ENCODE data around the gene CEP131. TPM values are rescaled to one million over a fixed set of nuclear protein-coding genes. Genes with fewer than 3 reads are reported as not detected.

CEP131 gene
- total and polyA plus RNA-seq, 7 experiments from 2014 or later: 2.7 to 13.0 (median 9.7) TPM

DNA sequence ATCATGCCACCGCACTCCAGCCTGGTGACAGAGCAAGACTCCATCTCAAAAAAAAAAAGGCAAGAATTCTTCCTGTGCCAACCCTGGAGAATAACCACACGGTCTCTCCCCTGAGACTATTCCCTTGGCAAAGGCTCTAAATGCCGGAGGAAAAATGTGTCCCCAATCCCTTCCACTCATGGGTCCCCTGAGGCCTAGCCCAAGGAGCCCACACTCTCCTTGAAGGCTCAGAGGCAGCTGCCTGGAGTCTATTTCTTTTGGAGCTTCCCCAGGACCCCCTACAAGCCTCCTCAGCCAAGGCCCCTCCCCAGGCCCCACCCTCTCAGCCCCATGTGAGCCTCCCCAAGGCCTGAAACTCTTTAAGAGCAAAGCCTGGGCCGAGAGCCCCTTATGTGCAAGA, 16.6 kb downstream of the CEP131 start:
- Mint-ChIP-seq H3K27me3 (no peaks in the 10 kb centered on the region), H3K27ac (no peak overlapping the region), H3K4me3 (no peak overlapping the region), H3K9me3 (no peaks in the 10 kb centered on the region), H3K4me1 (peaks cover 0 to 1% (median 0%) of the 10 kb centered on the region in 7 donors), H3K36me3 (no peaks in the 10 kb centered on the region)
- ChIA-PET CTCF (no interaction called here), POLR2A (interaction anchor here (1.2 kb wide), 1 partner anchor 20 kb away, joined by 4 read pairs; no protein-coding TSS in a partner anchor)
- Histone ChIP-seq H3K36me3 (ENCODE audit: control insufficient read depth in 2 of 3, insufficient read depth in 3 of 3, low read length in 3 of 3) (peaks cover 0 to 22% (median 0%) of the 10 kb centered on the region in 3 experiments), H3K9me3 (ENCODE audit: control insufficient read depth in 2 of 3, low read length in 3 of 3) (no peaks in the 10 kb centered on the region), H3K27ac (ENCODE audit: low read depth, low read length) (no peak overlapping the region), H3K4me3 (ENCODE audit: low read length) (no peak overlapping the region), H3K27me3 (ENCODE audit: control insufficient read depth in 2 of 2, insufficient read depth in 2 of 2, low read length in 2 of 2) (no peaks in the 10 kb centered on the region), H3K4me1 (ENCODE audit: control insufficient read depth in 2 of 2, insufficient read depth in 2 of 2, low read length in 2 of 2) (no peaks in the 10 kb centered on the region)
- intact Hi-C loops (cut with micrococcal nuclease): no loop called here
- DNase-seq: no peak
- no peak for ATAC-seq

GRCh38 chr17:81204578-81204977, 18.2 kb downstream of the CEP131 start:
- ATAC-seq: no peak
- Mint-ChIP-seq H3K4me1 (no peaks in the 10 kb centered on the region), H3K4me3 (no peak overlapping the region), H3K27ac (peak overlapping the region in 1 of 9 donors; percentile 51), H3K36me3 (peaks cover 0 to 3% (median 0%) of the 10 kb centered on the region in 5 donors), H3K27me3 (no peaks in the 10 kb centered on the region), H3K9me3 (no peaks in the 10 kb centered on the region)
- Histone ChIP-seq H3K9me3 (ENCODE audit: control insufficient read depth in 2 of 3, low read length in 3 of 3) (no peaks in the 10 kb centered on the region), H3K27me3 (ENCODE audit: control insufficient read depth in 2 of 2, insufficient read depth in 2 of 2, low read length in 2 of 2) (no peaks in the 10 kb centered on the region), H3K4me1 (ENCODE audit: control insufficient read depth in 2 of 2, insufficient read depth in 2 of 2, low read length in 2 of 2) (no peaks in the 10 kb centered on the region), H3K36me3 (ENCODE audit: control insufficient read depth in 2 of 3, insufficient read depth in 3 of 3, low read length in 3 of 3) (peaks cover 0 to 23% (median 0%) of the 10 kb centered on the region in 3 experiments), H3K27ac (ENCODE audit: low read depth, low read length) (no peak overlapping the region), H3K4me3 (ENCODE audit: low read length) (no peak overlapping the region)
- DNase-seq: no peak
- intact Hi-C loops (cut with micrococcal nuclease): no loop called here
- ChIA-PET CTCF (no interaction called here), POLR2A (no interaction called here)

DNA sequence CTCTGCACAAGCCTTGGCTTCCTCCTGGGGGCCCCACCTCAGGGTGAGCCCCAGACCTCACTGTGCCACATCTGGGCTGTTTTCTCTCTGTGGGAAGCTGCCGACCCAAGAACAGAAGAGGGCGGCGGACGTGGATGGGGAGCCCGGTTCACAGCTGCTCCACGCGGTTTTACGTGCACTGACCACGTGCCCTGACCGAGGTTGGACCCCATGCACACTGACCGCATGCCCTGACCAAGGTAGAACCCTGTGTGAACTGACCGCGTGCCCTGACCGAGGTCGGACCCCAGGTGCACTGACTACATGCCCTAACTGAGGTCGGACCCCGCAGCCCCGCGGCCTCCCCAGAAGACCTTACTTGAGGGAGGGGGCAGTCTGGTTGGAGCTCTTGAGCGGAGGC, 19.6 kb downstream of the CEP131 start:
- Mint-ChIP-seq H3K36me3 (peaks cover 0 to 3% (median 0%) of the 10 kb centered on the region in 5 donors), H3K27ac (no peak overlapping the region), H3K27me3 (no peaks in the 10 kb centered on the region), H3K4me3 (no peak overlapping the region), H3K4me1 (no peaks in the 10 kb centered on the region), H3K9me3 (no peaks in the 10 kb centered on the region)
- ChIA-PET CTCF (no interaction called here), POLR2A (no interaction called here)
- Histone ChIP-seq H3K36me3 (ENCODE audit: control insufficient read depth in 2 of 3, insufficient read depth in 3 of 3, low read length in 3 of 3) (peaks cover 0 to 36% (median 0%) of the 10 kb centered on the region in 3 experiments), H3K4me1 (ENCODE audit: control insufficient read depth in 2 of 2, insufficient read depth in 2 of 2, low read length in 2 of 2) (no peaks in the 10 kb centered on the region), H3K4me3 (ENCODE audit: low read length) (no peak overlapping the region), H3K27me3 (ENCODE audit: control insufficient read depth in 2 of 2, insufficient read depth in 2 of 2, low read length in 2 of 2) (no peaks in the 10 kb centered on the region), H3K9me3 (ENCODE audit: control insufficient read depth in 2 of 3, low read length in 3 of 3) (no peaks in the 10 kb centered on the region), H3K27ac (ENCODE audit: low read depth, low read length) (no peak overlapping the region)
- no peak for ATAC-seq
- no peak for DNase-seq
- intact Hi-C loops (cut with micrococcal nuclease): no loop called here

GRCh38 chr17:81202318-81202717, 20.4 kb downstream of the CEP131 start:
- POLR2A ChIA-PET: no interaction called here
- peaks cover 0 to 3% (median 0%) of the 10 kb centered on the region in 5 donors for H3K36me3 Mint-ChIP-seq
- intact Hi-C loops (cut with micrococcal nuclease): no loop called here
- DNase-seq (no peak), ATAC-seq (no peak)
- no peaks in the 10 kb centered on the region for H3K27me3 Mint-ChIP-seq
- H3K4me3 ChIP-seq (ENCODE audit: low read length): no peak overlapping the region
- H3K4me1 Mint-ChIP-seq: no peaks in the 10 kb centered on the region
- CTCF ChIA-PET: no interaction called here
- H3K9me3 Mint-ChIP-seq: no peaks in the 10 kb centered on the region
- no peak overlapping the region for H3K27ac Mint-ChIP-seq
- H3K9me3 ChIP-seq (ENCODE audit: control insufficient read depth in 2 of 3, low read length in 3 of 3): no peaks in the 10 kb centered on the region
- no peaks in the 10 kb centered on the region for H3K4me1 ChIP-seq (ENCODE audit: control insufficient read depth in 2 of 2, insufficient read depth in 2 of 2, low read length in 2 of 2)
- H3K36me3 ChIP-seq (ENCODE audit: control insufficient read depth in 2 of 3, insufficient read depth in 3 of 3, low read length in 3 of 3): peaks cover 0 to 44% (median 0%) of the 10 kb centered on the region in 3 experiments
- no peak overlapping the region for H3K27ac ChIP-seq (ENCODE audit: low read depth, low read length)
- H3K4me3 Mint-ChIP-seq: no peak overlapping the region
- H3K27me3 ChIP-seq (ENCODE audit: control insufficient read depth in 2 of 2, insufficient read depth in 2 of 2, low read length in 2 of 2): no peaks in the 10 kb centered on the region

DNA sequence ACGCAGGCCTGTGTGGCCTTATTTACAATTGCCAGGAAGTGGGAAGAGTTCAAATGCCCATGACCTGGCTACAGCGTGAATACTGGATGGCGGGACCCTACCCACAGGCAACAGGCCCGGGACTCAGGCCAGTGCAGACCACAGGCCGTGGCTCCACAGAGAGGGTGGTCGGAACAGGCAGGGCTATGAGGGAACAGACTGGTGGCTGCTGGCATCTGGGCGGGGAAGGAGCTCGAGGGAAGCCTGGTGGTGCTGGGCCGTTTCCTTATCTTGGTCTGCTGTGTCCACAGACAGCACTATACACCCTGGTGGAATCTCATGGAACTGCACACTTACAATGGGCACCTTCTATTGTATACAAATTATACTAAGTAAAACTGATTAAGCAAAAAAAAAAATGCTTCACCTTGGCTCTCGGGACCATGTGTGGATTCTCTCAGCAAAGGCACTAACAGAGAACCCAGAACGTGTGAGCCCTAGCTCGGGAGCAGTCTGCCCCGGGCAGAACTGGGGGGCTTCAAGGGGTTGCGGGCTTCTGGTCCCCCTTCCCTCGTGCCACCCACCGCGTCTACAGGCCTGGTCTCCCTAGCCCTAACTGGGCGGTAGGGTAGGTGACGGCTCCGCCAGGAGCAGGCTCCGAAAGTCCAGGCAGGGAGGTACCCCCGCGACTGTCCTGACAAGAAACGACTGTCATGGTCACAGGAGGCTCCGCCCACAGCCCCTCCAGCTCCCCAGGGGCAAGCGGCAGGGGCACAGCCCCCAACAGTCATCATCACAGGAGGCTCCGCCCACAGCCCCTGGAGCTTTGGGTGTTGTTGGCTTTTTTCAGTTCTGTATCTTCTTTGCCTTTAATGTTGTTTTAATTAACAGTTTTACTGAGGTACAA, 21.8 kb downstream of the CEP131 start:
- H3K4me1 Mint-ChIP-seq: no peaks in the 10 kb centered on the region
- no peaks in the 10 kb centered on the region for H3K9me3 Mint-ChIP-seq
- Histone ChIP-seq H3K9me3 (ENCODE audit: control insufficient read depth in 2 of 3, low read length in 3 of 3) (no peaks in the 10 kb centered on the region), H3K4me1 (ENCODE audit: control insufficient read depth in 2 of 2, insufficient read depth in 2 of 2, low read length in 2 of 2) (no peaks in the 10 kb centered on the region), H3K4me3 (ENCODE audit: low read length) (no peak overlapping the region), H3K36me3 (ENCODE audit: control insufficient read depth in 2 of 3, insufficient read depth in 3 of 3, low read length in 3 of 3) (peaks cover 0 to 39% (median 0%) of the 10 kb centered on the region in 3 experiments), H3K27me3 (ENCODE audit: control insufficient read depth in 2 of 2, insufficient read depth in 2 of 2, low read length in 2 of 2) (no peaks in the 10 kb centered on the region), H3K27ac (ENCODE audit: low read depth, low read length) (no peak overlapping the region)
- ATAC-seq: peak; percentile 86
- peak in 1 of 9 donors; percentile 9 for DNase-seq
- POLR2A ChIA-PET: no interaction called here
- H3K4me3 Mint-ChIP-seq: no peak overlapping the region
- peaks cover 0 to 3% (median 0%) of the 10 kb centered on the region in 5 donors for H3K36me3 Mint-ChIP-seq
- H3K27ac Mint-ChIP-seq: peak overlapping the region in 1 of 9 donors; percentile 62
- CTCF ChIA-PET: interaction anchor here (0.7 kb wide), 1 partner anchor 657 kb away, joined by 3 read pairs; no protein-coding TSS in a partner anchor
- intact Hi-C loops (cut with micrococcal nuclease): loop anchor here in 1 of 2 donors (2.0 kb wide), 1 partner anchor 58 kb away; no protein-coding TSS in a partner anchor
- H3K27me3 Mint-ChIP-seq: no peaks in the 10 kb centered on the region

DNA sequence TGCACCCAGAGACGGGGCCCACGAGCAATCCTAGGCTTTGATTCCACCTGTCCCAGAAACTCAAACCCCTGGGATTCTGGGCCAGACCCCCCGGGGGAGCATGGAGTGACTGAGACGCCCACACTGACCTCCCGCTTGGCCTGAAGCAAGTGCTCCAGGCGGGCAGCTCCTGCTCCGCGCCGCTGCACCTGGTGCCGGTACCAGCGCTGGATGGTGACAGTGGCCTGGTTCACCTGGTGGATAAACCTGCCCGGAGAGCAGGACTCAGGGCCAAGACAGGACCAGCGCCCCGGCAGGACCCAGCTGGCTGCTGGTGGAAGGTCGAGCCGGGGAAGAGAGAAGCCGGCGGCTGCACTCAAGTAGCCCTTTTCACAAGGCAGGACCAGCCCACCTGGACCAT, 22.6 kb downstream of the CEP131 start:
- DNase-seq (no peak), ATAC-seq (no peak)
- H3K27ac ChIP-seq (ENCODE audit: low read depth, low read length): no peak overlapping the region
- no peaks in the 10 kb centered on the region for H3K4me1 ChIP-seq (ENCODE audit: control insufficient read depth in 2 of 2, insufficient read depth in 2 of 2, low read length in 2 of 2)
- Mint-ChIP-seq H3K9me3 (no peaks in the 10 kb centered on the region), H3K27ac (no peak overlapping the region), H3K4me1 (no peaks in the 10 kb centered on the region), H3K36me3 (peaks cover 0 to 3% (median 0%) of the 10 kb centered on the region in 5 donors), H3K4me3 (no peak overlapping the region), H3K27me3 (no peaks in the 10 kb centered on the region)
- CTCF ChIA-PET: no interaction called here
- POLR2A ChIA-PET: no interaction called here
- no peaks in the 10 kb centered on the region for H3K9me3 ChIP-seq (ENCODE audit: control insufficient read depth in 2 of 3, low read length in 3 of 3)
- H3K27me3 ChIP-seq (ENCODE audit: control insufficient read depth in 2 of 2, insufficient read depth in 2 of 2, low read length in 2 of 2): no peaks in the 10 kb centered on the region
- intact Hi-C loops (cut with micrococcal nuclease): loop anchor here in 1 of 2 donors (2.0 kb wide), 1 partner anchor 57 kb away; no protein-coding TSS in a partner anchor
- peaks cover 0 to 39% (median 0%) of the 10 kb centered on the region in 3 experiments for H3K36me3 ChIP-seq (ENCODE audit: control insufficient read depth in 2 of 3, insufficient read depth in 3 of 3, low read length in 3 of 3)
- no peak overlapping the region for H3K4me3 ChIP-seq (ENCODE audit: low read length)

DNA sequence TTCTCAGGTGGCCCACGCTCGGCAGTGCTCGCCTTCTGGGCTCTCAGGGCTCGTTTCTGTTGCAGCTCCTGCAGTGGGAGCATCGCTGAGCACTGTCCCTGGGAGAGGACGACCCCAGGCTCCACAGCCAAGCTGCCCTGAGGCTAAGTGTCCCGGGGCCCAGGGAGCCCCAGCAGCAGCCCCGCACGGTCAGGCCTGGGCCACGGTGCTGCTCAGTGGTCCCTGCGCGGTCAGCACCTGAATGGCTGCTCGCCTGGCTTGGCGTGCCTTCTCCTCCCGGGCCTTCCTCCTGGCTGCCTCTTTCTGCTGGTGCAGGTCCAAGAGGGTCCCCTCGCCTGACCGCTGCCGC, 23.3 kb downstream of the CEP131 start:
- CTCF ChIA-PET: no interaction called here
- POLR2A ChIA-PET: no interaction called here
- Histone ChIP-seq H3K27me3 (ENCODE audit: control insufficient read depth in 2 of 2, insufficient read depth in 2 of 2, low read length in 2 of 2) (no peaks in the 10 kb centered on the region), H3K4me3 (ENCODE audit: low read length) (no peak overlapping the region), H3K4me1 (ENCODE audit: control insufficient read depth in 2 of 2, insufficient read depth in 2 of 2, low read length in 2 of 2) (no peaks in the 10 kb centered on the region), H3K36me3 (ENCODE audit: control insufficient read depth in 2 of 3, insufficient read depth in 3 of 3, low read length in 3 of 3) (peaks cover 0 to 39% (median 0%) of the 10 kb centered on the region in 3 experiments), H3K9me3 (ENCODE audit: control insufficient read depth in 2 of 3, low read length in 3 of 3) (no peaks in the 10 kb centered on the region), H3K27ac (ENCODE audit: low read depth, low read length) (no peak overlapping the region)
- intact Hi-C loops (cut with micrococcal nuclease): no loop called here
- Mint-ChIP-seq H3K27ac (no peak overlapping the region), H3K9me3 (no peaks in the 10 kb centered on the region), H3K27me3 (no peaks in the 10 kb centered on the region), H3K4me1 (no peaks in the 10 kb centered on the region), H3K4me3 (no peak overlapping the region), H3K36me3 (peaks cover 0 to 3% (median 0%) of the 10 kb centered on the region in 5 donors)
- DNase-seq (no peak), ATAC-seq (no peak)
